WTC11 (cell line): ENCODE data around the gene PIGQ. TPM values are rescaled to one million over a fixed set of nuclear protein-coding genes. Genes with fewer than 3 reads are reported as not detected.

ENCODE experiments used
- ATAC-seq: fragments of 200-7000 bp; cut with Tn5 transposase; 2 replicates; pipeline ENCODE4 v1.10.0; 2021; ENCODE audit warnings: mild to moderate bottlenecking, moderate library complexity
- CTCF ChIA-PET: fragments of 300-600 bp; sonication (Branson Sonifier 250); formaldehyde crosslinking; loops from one replicate; lab custom pipeline; 2021; ENCODE audit warnings: antibody characterized with exemption; lab: Charles Lee
- POLR2A ChIA-PET: fragments of 350-600 bp; sonication (Branson Sonifier 250); formaldehyde crosslinking; loops from one replicate; lab custom pipeline; 2021; ENCODE audit warnings: antibody characterized with exemption; lab: Charles Lee
- DNase-seq: peaks from one replicate; pipeline ENCODE4 v3.0.0; 2021; ENCODE audit warnings: low spot score
- H3K27ac Mint-ChIP-seq: 2 replicates; pipeline ENCODE4 v1.8.0; 2021; ENCODE audit warnings: mixed read lengths
- H3K27me3 Mint-ChIP-seq: 2 replicates; pipeline ENCODE4 v1.8.0; 2021; ENCODE audit warnings: low read depth, mild to moderate bottlenecking, moderate library complexity, mixed read lengths
- H3K36me3 Mint-ChIP-seq: 2 replicates; pipeline ENCODE4 v1.8.0; 2021; ENCODE audit warnings: mixed read lengths
- H3K4me1 Mint-ChIP-seq: 2 replicates; pipeline ENCODE4 v1.8.0; 2022; ENCODE audit warnings: mixed read lengths
- H3K4me3 Mint-ChIP-seq: 2 replicates; pipeline ENCODE4 v1.8.0; 2021; ENCODE audit warnings: mild to moderate bottlenecking, moderate library complexity, mixed read lengths
- H3K9me3 Mint-ChIP-seq: 2 replicates; pipeline ENCODE4 v1.8.0; 2021; ENCODE audit warnings: mixed read lengths
- CBFB ChIP-seq: sonication (generic); formaldehyde crosslinking; IDR thresholded peaks from 2 replicates; pipeline ENCODE4 v1.8.1; 2022; ENCODE audit warnings: mild to moderate bottlenecking, low read depth, missing genetic modification reagents
- FOXK1 ChIP-seq: sonication (generic); formaldehyde crosslinking; IDR thresholded peaks from 2 replicates; pipeline ENCODE4 v1.8.0; 2022; ENCODE audit warnings: mild to moderate bottlenecking, moderate library complexity, missing genetic modification reagents
- GTF2I ChIP-seq: fragments of 250-450 bp; sonication (Bioruptor Pico); conservative IDR thresholded peaks from 2 replicates; pipeline ENCODE4 v1.4.0; 2021; ENCODE audit warnings: mild to moderate bottlenecking
- MYBL2 ChIP-seq: sonication (generic); formaldehyde crosslinking; IDR thresholded peaks from 2 replicates; pipeline ENCODE4 v1.8.1; 2023; ENCODE audit warnings: mild to moderate bottlenecking, moderate library complexity, missing genetic modification reagents
- NFYB ChIP-seq: sonication (generic); formaldehyde crosslinking; conservative IDR thresholded peaks from 2 replicates; pipeline ENCODE4 v1.8.0; 2022; ENCODE audit warnings: low read depth, missing genetic modification reagents
- SMAD3 ChIP-seq: sonication (generic); formaldehyde crosslinking; IDR thresholded peaks from 2 replicates; pipeline ENCODE4 v1.8.0; 2022; ENCODE audit warnings: missing genetic modification reagents, mild to moderate bottlenecking, borderline replicate concordance
- SP1 ChIP-seq: sonication (generic); formaldehyde crosslinking; conservative IDR thresholded peaks from 2 replicates; pipeline ENCODE4 v1.8.1; 2022; ENCODE audit warnings: missing genetic modification reagents
- TCF7 ChIP-seq: sonication (generic); formaldehyde crosslinking; IDR thresholded peaks from 2 replicates; pipeline ENCODE4 v1.8.0; 2022; ENCODE audit warnings: mild to moderate bottlenecking, low read depth, missing genetic modification reagents, moderate library complexity
- ZNF263 ChIP-seq: sonication (generic); formaldehyde crosslinking; IDR thresholded peaks from 2 replicates; pipeline ENCODE4 v1.8.1; 2022; ENCODE audit warnings: low read depth, mild to moderate bottlenecking, moderate library complexity, missing genetic modification reagents
- ZNF317 ChIP-seq: sonication (generic); formaldehyde crosslinking; IDR thresholded peaks from 2 replicates; pipeline ENCODE4 v1.8.1; 2023; ENCODE audit warnings: low read depth, mild to moderate bottlenecking, moderate library complexity, missing genetic modification reagents, borderline replicate concordance
- total RNA-seq: library from RNA; stranded (reverse); gene quantifications from 3 replicates; pipeline ENCODE4 v1.2.3, GENCODE V29; 2021
- TF ChIP-seq, protein P1 (sequence below): sonication (generic); formaldehyde crosslinking; IDR thresholded peaks from 2 replicates; pipeline ENCODE4 v1.8.1; 2023; ENCODE audit warnings: mild to moderate bottlenecking, missing genetic modification reagents, moderate library complexity
- TF ChIP-seq, protein P2 (sequence below): sonication (generic); formaldehyde crosslinking; IDR thresholded peaks from 2 replicates; pipeline ENCODE4 v1.8.0; 2023; ENCODE audit warnings: missing genetic modification reagents
- TF ChIP-seq, protein P3 (sequence below): fragments of 250-450 bp; sonication (Bioruptor Pico); IDR thresholded peaks from 2 replicates; pipeline ENCODE4 v1.9.0; 2021; ENCODE audit warnings: mild to moderate bottlenecking, borderline replicate concordance

Gene PIGQ
- total RNA-seq, 1 experiment from 2014 or later: 63.7 TPM

DNA sequence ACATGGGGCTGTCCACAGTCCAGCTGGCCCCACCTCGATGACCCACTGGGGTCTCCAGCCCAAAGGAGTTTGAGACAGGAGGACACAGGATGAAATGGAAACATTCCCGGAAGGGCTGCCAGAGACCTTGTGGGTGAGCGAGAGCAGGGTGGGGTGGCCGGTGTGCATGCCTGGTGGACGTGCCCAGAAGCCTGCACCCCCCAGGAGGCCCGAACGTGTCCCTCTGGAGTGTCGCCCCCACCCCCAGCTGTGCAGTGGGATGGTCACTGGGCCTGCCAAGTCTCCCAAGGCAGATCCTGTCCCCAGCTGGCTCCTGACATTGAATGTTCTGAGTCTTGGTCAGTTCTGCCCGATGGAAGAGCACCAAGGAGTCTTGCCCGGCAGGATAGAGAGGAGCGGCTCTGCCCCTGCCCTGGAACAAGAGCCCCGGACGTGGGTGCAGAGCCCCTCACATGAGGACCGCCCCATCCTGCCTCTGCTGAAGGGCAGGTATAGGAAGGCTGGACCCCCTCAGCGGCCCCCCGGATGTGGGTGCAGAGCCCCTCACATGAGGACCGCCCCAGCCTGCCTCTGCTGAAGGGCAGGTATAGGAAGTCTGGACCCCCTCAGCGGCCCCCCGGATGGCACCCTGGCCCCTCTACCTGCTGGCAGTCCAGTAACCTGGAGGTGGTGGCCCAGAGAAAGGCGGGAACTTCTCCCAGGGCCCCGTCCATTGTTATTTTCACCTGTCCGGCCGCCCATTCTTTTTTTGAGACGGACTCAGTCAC lies 45.3 kb upstream of the PIGQ start:
- H3K4me3 Mint-ChIP-seq: no peak overlapping the region
- POLR2A ChIA-PET: no interaction called here
- peak overlapping the region; percentile 79; the same call in 1 of the 2 replicates for H3K27ac Mint-ChIP-seq
- CTCF ChIA-PET: interaction anchor here (1.0 kb wide), 1 partner anchor 133 kb away, joined by 3 read pairs; no protein-coding TSS in a partner anchor
- DNase-seq (no peak), ATAC-seq (no peak)
- H3K4me1 Mint-ChIP-seq: peaks cover 17% of the 10 kb centered on the region
- TF ChIP-seq CBFB (CRISPR knock-in tag): no peak
- no peak for TF ChIP-seq FOXK1 (CRISPR knock-in tag)
- TF ChIP-seq ZNF317: no peak
- TF ChIP-seq GTF2I (CRISPR knock-in tag): no peak
- TF ChIP-seq, protein P1, sequence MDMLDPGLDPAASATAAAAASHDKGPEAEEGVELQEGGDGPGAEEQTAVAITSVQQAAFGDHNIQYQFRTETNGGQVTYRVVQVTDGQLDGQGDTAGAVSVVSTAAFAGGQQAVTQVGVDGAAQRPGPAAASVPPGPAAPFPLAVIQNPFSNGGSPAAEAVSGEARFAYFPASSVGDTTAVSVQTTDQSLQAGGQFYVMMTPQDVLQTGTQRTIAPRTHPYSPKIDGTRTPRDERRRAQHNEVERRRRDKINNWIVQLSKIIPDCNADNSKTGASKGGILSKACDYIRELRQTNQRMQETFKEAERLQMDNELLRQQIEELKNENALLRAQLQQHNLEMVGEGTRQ: no peak
- no peaks in the 10 kb centered on the region for H3K27me3 Mint-ChIP-seq
- peaks cover 4% of the 10 kb centered on the region; the same call in 1 of the 2 replicates for H3K36me3 Mint-ChIP-seq
- no peaks in the 10 kb centered on the region for H3K9me3 Mint-ChIP-seq

DNA sequence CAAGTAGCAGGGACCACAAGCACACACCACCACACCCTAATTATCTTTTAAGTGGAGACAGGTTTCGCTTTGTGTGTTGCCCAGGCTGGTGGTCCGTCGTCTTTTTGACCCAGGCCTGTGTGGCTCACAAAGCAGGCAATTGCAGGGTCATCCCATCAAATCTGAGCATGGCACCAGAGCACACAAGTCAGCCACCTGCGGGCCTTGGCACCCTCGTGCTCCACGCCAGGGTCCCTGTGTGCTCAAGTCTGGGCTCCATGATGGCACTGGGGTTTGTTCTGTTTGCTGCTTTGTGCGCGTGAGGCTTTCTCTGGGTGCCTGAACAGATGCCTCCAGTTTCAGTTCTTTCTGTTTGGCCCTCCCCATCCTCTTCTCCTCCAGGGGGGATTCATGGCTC lies 44.6 kb upstream of the PIGQ start:
- DNase-seq: no peak
- Mint-ChIP-seq H3K9me3 (no peaks in the 10 kb centered on the region), H3K4me1 (peaks cover 20% of the 10 kb centered on the region), H3K36me3 (0 out of 2 replicates have a peak, but pooled peaks cover 2% of the 10 kb centered on the region), H3K27me3 (no peaks in the 10 kb centered on the region), H3K4me3 (no peak overlapping the region), H3K27ac (peak overlapping the region; percentile 89)
- ChIA-PET POLR2A (no interaction called here), CTCF (no interaction called here)
- TF ChIP-seq SMAD3: no peak
- TF ChIP-seq, protein P2, sequence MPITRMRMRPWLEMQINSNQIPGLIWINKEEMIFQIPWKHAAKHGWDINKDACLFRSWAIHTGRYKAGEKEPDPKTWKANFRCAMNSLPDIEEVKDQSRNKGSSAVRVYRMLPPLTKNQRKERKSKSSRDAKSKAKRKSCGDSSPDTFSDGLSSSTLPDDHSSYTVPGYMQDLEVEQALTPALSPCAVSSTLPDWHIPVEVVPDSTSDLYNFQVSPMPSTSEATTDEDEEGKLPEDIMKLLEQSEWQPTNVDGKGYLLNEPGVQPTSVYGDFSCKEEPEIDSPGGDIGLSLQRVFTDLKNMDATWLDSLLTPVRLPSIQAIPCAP (CRISPR knock-in tag): no peak
- no peak for TF ChIP-seq SP1
- TF ChIP-seq, protein P3, sequence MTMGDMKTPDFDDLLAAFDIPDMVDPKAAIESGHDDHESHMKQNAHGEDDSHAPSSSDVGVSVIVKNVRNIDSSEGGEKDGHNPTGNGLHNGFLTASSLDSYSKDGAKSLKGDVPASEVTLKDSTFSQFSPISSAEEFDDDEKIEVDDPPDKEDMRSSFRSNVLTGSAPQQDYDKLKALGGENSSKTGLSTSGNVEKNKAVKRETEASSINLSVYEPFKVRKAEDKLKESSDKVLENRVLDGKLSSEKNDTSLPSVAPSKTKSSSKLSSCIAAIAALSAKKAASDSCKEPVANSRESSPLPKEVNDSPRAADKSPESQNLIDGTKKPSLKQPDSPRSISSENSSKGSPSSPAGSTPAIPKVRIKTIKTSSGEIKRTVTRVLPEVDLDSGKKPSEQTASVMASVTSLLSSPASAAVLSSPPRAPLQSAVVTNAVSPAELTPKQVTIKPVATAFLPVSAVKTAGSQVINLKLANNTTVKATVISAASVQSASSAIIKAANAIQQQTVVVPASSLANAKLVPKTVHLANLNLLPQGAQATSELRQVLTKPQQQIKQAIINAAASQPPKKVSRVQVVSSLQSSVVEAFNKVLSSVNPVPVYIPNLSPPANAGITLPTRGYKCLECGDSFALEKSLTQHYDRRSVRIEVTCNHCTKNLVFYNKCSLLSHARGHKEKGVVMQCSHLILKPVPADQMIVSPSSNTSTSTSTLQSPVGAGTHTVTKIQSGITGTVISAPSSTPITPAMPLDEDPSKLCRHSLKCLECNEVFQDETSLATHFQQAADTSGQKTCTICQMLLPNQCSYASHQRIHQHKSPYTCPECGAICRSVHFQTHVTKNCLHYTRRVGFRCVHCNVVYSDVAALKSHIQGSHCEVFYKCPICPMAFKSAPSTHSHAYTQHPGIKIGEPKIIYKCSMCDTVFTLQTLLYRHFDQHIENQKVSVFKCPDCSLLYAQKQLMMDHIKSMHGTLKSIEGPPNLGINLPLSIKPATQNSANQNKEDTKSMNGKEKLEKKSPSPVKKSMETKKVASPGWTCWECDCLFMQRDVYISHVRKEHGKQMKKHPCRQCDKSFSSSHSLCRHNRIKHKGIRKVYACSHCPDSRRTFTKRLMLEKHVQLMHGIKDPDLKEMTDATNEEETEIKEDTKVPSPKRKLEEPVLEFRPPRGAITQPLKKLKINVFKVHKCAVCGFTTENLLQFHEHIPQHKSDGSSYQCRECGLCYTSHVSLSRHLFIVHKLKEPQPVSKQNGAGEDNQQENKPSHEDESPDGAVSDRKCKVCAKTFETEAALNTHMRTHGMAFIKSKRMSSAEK (CRISPR knock-in tag): no peak
- no peak for ATAC-seq

DNA sequence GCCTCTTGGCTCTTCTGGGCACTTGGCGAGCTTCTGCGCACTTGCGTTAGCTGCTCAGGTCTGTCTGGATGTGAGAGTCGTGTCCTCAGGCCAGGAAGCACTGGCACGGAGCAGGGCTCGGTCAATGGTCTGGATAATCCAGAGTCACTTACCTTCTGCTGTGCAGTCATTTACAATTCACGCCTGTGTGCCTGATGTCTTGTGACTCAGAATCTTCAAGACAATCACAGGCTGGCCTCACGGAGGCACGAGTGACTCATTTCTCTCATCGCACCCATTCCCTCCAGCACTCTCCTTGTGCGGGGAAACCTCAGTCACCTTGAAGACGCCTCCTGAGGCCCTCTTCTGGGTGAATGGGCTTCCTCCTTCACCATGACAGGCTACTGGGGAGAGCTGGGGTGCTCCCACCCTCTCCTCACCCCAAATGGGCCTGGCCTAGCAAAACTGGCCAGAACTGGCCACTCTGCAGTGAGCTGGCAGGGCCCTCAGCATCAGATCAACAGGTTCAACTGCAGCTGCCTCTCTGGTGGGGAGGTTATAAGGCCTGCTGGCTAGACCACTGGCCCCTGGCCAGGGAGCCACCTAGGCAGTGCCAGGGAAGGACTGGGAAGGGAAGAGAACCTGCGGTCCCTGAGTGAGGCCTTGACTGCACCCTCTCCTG lies 44.1 kb upstream of the PIGQ start:
- peak overlapping the region; percentile 89 for H3K4me3 Mint-ChIP-seq
- TF ChIP-seq NFYB (CRISPR knock-in tag): no peak
- TF ChIP-seq MYBL2: no peak
- no peak for TF ChIP-seq TCF7 (CRISPR knock-in tag)
- TF ChIP-seq ZNF263 (CRISPR knock-in tag): 0 out of 2 replicates have a peak, but pooled peaks have one; percentile 8
- ChIA-PET CTCF (interaction anchor here (0.6 to 1.6 kb wide), 3 partner anchors 51 to 1419 kb away, joined by 3 to 4 read pairs (median 3); no protein-coding TSS in a partner anchor), POLR2A (no interaction called here)
- H3K27me3 Mint-ChIP-seq: no peaks in the 10 kb centered on the region
- H3K27ac Mint-ChIP-seq: peak overlapping the region; percentile 89
- DNase-seq (no peak), ATAC-seq (no peak)
- H3K36me3 Mint-ChIP-seq: 0 out of 2 replicates have a peak, but pooled peaks cover 2% of the 10 kb centered on the region
- no peaks in the 10 kb centered on the region for H3K9me3 Mint-ChIP-seq
- peaks cover 20% of the 10 kb centered on the region for H3K4me1 Mint-ChIP-seq
